ENCODE results near the gene HBZ.

The HBZ gene

DNA sequence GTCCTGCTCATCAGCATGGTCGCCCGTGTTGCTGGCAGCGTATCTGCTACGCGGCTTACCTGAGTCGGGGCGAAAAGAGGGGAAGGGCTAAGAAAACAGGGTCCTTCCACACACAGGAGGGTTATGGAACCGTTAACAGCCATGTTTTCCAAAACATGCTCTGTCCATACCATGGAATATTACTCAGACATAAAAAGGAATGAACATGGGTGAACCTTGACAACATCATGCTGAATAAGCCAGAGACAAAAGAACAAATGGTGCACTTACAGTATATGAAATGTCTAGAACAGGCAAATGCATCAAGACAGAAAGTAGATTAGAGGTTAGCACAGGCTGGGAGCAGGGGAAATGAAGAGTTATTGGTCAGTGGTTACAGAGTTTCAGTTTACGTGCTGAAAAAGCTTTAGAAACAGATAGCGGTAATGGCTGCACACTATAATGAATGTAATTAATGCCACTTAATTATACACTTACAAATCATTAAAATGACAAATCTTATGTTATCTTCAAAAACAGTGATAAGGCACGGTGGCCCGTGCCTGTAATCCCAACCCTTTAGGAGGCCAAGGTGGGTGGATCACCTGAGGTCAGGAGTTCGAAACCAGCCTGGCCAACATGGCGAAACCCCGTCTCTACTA lies 21.8 kb upstream of the HBZ start:
- no peak for ATAC-seq (ENCODE audit: low read depth)
- Histone ChIP-seq H3K4me1 (ENCODE audit: insufficient read depth, poor library complexity, severe bottlenecking) (no peaks in the 10 kb centered on the region), H3K4me3 (ENCODE audit: severe bottlenecking) (no peak overlapping the region), H3K27ac (ENCODE audit: poor library complexity, severe bottlenecking) (no peak overlapping the region), H3K36me3 (ENCODE audit: low read depth) (peaks cover 13% of the 10 kb centered on the region), H3K27me3 (ENCODE audit: insufficient read depth, poor library complexity, severe bottlenecking) (no peaks in the 10 kb centered on the region), H3K9me3 (ENCODE audit: severe bottlenecking) (no peaks in the 10 kb centered on the region)
- no peak for DNase-seq (ENCODE audit: low spot score)
- TF ChIP-seq, protein P1, sequence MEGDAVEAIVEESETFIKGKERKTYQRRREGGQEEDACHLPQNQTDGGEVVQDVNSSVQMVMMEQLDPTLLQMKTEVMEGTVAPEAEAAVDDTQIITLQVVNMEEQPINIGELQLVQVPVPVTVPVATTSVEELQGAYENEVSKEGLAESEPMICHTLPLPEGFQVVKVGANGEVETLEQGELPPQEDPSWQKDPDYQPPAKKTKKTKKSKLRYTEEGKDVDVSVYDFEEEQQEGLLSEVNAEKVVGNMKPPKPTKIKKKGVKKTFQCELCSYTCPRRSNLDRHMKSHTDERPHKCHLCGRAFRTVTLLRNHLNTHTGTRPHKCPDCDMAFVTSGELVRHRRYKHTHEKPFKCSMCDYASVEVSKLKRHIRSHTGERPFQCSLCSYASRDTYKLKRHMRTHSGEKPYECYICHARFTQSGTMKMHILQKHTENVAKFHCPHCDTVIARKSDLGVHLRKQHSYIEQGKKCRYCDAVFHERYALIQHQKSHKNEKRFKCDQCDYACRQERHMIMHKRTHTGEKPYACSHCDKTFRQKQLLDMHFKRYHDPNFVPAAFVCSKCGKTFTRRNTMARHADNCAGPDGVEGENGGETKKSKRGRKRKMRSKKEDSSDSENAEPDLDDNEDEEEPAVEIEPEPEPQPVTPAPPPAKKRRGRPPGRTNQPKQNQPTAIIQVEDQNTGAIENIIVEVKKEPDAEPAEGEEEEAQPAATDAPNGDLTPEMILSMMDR (IDR thresholded peaks at IDR 0.05; ENCODE audit: poor library complexity, severe bottlenecking), result no peak

DNA sequence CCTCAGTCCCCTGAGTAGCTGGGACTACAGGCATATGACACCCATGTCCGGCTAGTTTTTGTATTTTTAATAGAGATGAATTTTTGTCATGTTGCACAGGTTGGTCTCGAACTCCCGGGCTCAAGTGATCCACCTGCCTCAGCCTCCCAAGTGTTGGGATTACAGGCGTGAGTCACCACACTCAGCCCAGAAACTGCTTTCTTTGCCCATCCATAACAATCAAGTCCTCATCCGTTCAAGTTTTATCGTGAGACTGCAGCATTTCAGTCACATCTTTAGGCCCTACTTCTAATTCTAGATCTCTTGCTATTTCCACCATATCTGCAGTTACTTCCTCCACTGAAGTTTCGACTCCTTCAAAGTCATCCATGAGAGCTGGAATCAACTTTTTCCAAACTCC lies 20.3 kb upstream of the HBZ start:
- H3K27me3 ChIP-seq (ENCODE audit: insufficient read depth, poor library complexity, severe bottlenecking), result no peaks in the 10 kb centered on the region
- peaks cover 19% of the 10 kb centered on the region for H3K36me3 ChIP-seq (ENCODE audit: low read depth)
- ATAC-seq (ENCODE audit: low read depth) (no peak), DNase-seq (ENCODE audit: low spot score) (no peak)
- TF ChIP-seq, protein P1 (IDR thresholded peaks at IDR 0.05; ENCODE audit: poor library complexity, severe bottlenecking), result no peak
- no peaks in the 10 kb centered on the region for H3K9me3 ChIP-seq (ENCODE audit: severe bottlenecking)
- H3K4me3 ChIP-seq (ENCODE audit: severe bottlenecking), result no peak overlapping the region
- no peak overlapping the region for H3K27ac ChIP-seq (ENCODE audit: poor library complexity, severe bottlenecking)
- no peaks in the 10 kb centered on the region for H3K4me1 ChIP-seq (ENCODE audit: insufficient read depth, poor library complexity, severe bottlenecking)

DNA sequence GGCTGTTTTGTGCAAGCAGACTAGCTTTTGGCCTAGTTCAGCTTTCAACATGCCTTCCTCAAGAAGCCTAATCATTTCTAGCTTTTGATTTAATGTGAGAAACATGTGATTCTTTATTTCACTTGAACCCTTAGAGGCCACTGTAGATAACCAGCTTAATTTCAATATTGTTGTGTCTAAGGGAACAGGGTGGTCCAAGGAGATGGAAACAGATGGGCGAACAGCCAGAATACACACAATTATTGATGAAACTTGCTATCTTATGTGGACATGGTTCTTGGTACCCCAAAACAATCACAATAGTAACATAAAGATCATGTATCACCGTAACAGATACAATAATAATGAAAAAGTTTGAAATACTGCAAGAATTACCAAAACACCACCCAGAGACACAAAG lies 18.7 kb upstream of the HBZ start:
- no peak overlapping the region for H3K4me3 ChIP-seq (ENCODE audit: severe bottlenecking)
- H3K36me3 ChIP-seq (ENCODE audit: low read depth), result peaks cover 19% of the 10 kb centered on the region
- no peaks in the 10 kb centered on the region for H3K27me3 ChIP-seq (ENCODE audit: insufficient read depth, poor library complexity, severe bottlenecking)
- no peak for ATAC-seq (ENCODE audit: low read depth)
- no peaks in the 10 kb centered on the region for H3K4me1 ChIP-seq (ENCODE audit: insufficient read depth, poor library complexity, severe bottlenecking)
- DNase-seq (ENCODE audit: low spot score), result no peak
- TF ChIP-seq, protein P1 (IDR thresholded peaks at IDR 0.05; ENCODE audit: poor library complexity, severe bottlenecking), result no peak
- no peak overlapping the region for H3K27ac ChIP-seq (ENCODE audit: poor library complexity, severe bottlenecking)
- H3K9me3 ChIP-seq (ENCODE audit: severe bottlenecking), result no peaks in the 10 kb centered on the region

DNA sequence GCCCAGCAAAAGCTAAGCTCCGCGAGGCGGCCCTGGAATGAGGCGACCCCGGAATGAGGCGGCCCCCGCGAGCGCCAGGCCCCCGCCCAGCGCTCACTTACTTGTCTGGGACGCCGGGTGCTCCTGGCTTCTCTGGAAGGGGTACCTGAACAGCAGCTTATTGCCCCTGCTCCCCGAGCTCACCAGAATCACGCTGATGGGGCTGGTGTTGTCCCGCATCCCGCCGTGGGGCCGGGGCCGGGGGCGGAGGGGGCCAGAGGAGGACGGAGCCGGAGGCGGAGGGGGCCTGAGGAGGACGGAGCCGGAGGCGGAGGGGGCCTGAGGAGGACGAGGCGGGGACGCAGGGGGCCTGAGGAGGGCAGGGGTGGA lies 14.4 kb upstream of the HBZ start:
- no peaks in the 10 kb centered on the region for H3K27me3 ChIP-seq (ENCODE audit: insufficient read depth, poor library complexity, severe bottlenecking)
- H3K4me1 ChIP-seq (ENCODE audit: insufficient read depth, poor library complexity, severe bottlenecking), result no peaks in the 10 kb centered on the region
- peak overlapping the region; percentile 37 for H3K27ac ChIP-seq (ENCODE audit: poor library complexity, severe bottlenecking)
- H3K9me3 ChIP-seq (ENCODE audit: severe bottlenecking), result no peaks in the 10 kb centered on the region
- H3K4me3 ChIP-seq (ENCODE audit: severe bottlenecking), result peak overlapping the region; percentile 70
- ATAC-seq (ENCODE audit: low read depth) (peak; percentile 15; the same call in 2 of the 3 replicates), DNase-seq (ENCODE audit: low spot score) (no peak)
- peaks cover 19% of the 10 kb centered on the region for H3K36me3 ChIP-seq (ENCODE audit: low read depth)
- TF ChIP-seq, protein P1 (IDR thresholded peaks at IDR 0.05; ENCODE audit: poor library complexity, severe bottlenecking), result no peak

DNA sequence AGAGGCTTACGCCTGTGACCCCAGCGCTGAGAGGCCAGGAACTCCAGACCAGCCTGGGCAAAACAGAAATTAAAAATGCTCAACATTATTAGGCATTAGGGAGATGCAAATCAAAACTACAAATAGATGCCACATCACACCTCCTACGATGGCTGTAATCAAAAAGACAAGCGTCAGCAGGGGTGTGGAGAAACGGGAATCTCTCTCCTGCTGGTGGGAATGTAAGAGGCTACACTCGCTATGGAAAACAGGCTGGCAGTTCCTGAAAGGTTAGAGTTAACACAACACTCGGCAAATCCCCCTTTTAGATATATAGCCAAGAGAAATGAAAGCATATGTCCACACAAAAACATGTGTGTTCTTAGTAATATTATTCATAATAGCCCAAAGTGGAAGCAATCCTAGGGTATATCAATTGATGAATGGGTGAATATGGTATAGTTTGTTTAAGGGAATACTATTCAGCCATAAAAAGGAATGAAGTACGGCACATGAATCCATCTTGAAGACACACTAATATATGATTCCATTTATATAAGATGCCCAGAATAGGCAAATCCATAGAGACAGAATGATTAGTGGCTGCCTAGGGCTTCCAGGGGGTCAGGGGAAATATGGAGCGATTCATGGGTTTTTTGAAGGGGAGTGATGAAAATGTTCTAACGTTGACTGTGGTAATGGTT lies 12.1 kb upstream of the HBZ start:
- no peak overlapping the region for H3K4me3 ChIP-seq (ENCODE audit: severe bottlenecking)
- peaks cover 6% of the 10 kb centered on the region for H3K36me3 ChIP-seq (ENCODE audit: low read depth)
- TF ChIP-seq, protein P1 (IDR thresholded peaks at IDR 0.05; ENCODE audit: poor library complexity, severe bottlenecking), result no peak
- DNase-seq (ENCODE audit: low spot score) (no peak), ATAC-seq (ENCODE audit: low read depth) (no peak)
- H3K9me3 ChIP-seq (ENCODE audit: severe bottlenecking), result no peaks in the 10 kb centered on the region
- no peaks in the 10 kb centered on the region for H3K27me3 ChIP-seq (ENCODE audit: insufficient read depth, poor library complexity, severe bottlenecking)
- H3K27ac ChIP-seq (ENCODE audit: poor library complexity, severe bottlenecking), result no peak overlapping the region
- H3K4me1 ChIP-seq (ENCODE audit: insufficient read depth, poor library complexity, severe bottlenecking), result no peaks in the 10 kb centered on the region
